Neuronal stem cell (in vitro differentiated cells): ENCODE results near the gene BDKRB2.

ENCODE experiments used
- DNase-seq: peaks from one replicate; pipeline ENCODE4 v3.0.0-alpha.2; 2013; ENCODE audit warnings: low spot score
- H2AFZ ChIP-seq: one replicate; pipeline ENCODE4 v1.6.1; 2013; ENCODE audit warnings: mild to moderate bottlenecking, low read length, inconsistent platforms
- H2AK5ac ChIP-seq: 2 replicates; pipeline ENCODE4 v1.6.1; 2013; ENCODE audit warnings: low read depth, mild to moderate bottlenecking, inconsistent platforms, low read length, moderate library complexity, mixed read lengths
- H2BK120ac ChIP-seq: 2 replicates; pipeline ENCODE4 v1.6.1; 2013; ENCODE audit warnings: low read depth, mild to moderate bottlenecking, inconsistent platforms, low read length, moderate library complexity, mixed read lengths
- H2BK12ac ChIP-seq: one replicate; pipeline ENCODE4 v1.6.1; 2013; ENCODE audit warnings: low read length, inconsistent platforms
- H2BK15ac ChIP-seq: 2 replicates; pipeline ENCODE4 v1.6.1; 2013; ENCODE audit warnings: mild to moderate bottlenecking, low read length, inconsistent platforms, mixed read lengths
- H2BK5ac ChIP-seq: one replicate; pipeline ENCODE4 v1.6.1; 2013; ENCODE audit warnings: inconsistent platforms, mild to moderate bottlenecking, low read length, moderate library complexity
- H3K14ac ChIP-seq: one replicate; pipeline ENCODE4 v1.6.1; 2013; ENCODE audit warnings: low read length, inconsistent platforms
- H3K18ac ChIP-seq: 2 replicates; pipeline ENCODE4 v1.6.1; 2013; ENCODE audit warnings: low read length, inconsistent platforms
- H3K23ac ChIP-seq: 2 replicates; pipeline ENCODE4 v1.6.1; 2013; ENCODE audit warnings: low read depth, mild to moderate bottlenecking, mixed read lengths, low read length, inconsistent platforms; ENCODE audit not compliant: poor library complexity
- H3K27ac ChIP-seq: replicated peaks from 3 replicates; pipeline ENCODE4 v1.5.1; 2013; ENCODE audit warnings: low read length, inconsistent platforms
- H3K27me3 ChIP-seq, 3 experiments: 2 replicates each; pipeline ENCODE4 v1.6.1; 2013; ENCODE audit warnings: low read length in 3 of 3, mild to moderate bottlenecking in 2 of 3, inconsistent platforms in 1 of 3, low read depth in 1 of 3, mixed read lengths in 1 of 3, moderate library complexity in 1 of 3; ENCODE audit not compliant: control insufficient read depth in 3 of 3, insufficient read depth in 3 of 3
- H3K36me3 ChIP-seq, 2 donors: replicated peaks in 1 of 2; 2 replicates each; pipeline ENCODE4 v1.6.1; 2013; ENCODE audit warnings: low read length in 2 of 2; ENCODE audit not compliant: control insufficient read depth in 2 of 2, insufficient read depth in 2 of 2
- H3K4ac ChIP-seq: 2 replicates; pipeline ENCODE4 v1.6.1; 2013; ENCODE audit warnings: inconsistent platforms, mild to moderate bottlenecking, low read length, moderate library complexity
- H3K4me1 ChIP-seq, 2 donors: 1 replicate in 1 of 2; 2 replicates in 1 of 2; pipeline ENCODE4 v1.6.1; 2013; ENCODE audit warnings: low read length in 2 of 2, low read depth in 1 of 2; ENCODE audit not compliant: control insufficient read depth in 2 of 2, insufficient read depth in 1 of 2
- H3K4me2 ChIP-seq: one replicate; pipeline ENCODE4 v1.6.1; 2013; ENCODE audit warnings: mild to moderate bottlenecking, low read length, inconsistent platforms; ENCODE audit not compliant: insufficient read depth, poor library complexity, severe bottlenecking
- H3K4me3 ChIP-seq, 2 donors: 2 replicates each; pipeline ENCODE4 v1.5.1; 2013; ENCODE audit warnings: low read length in 2 of 2, mild to moderate bottlenecking in 2 of 2, inconsistent platforms in 1 of 2, moderate library complexity in 1 of 2
- H3K79me1 ChIP-seq: one replicate; pipeline ENCODE4 v1.6.1; 2013; ENCODE audit warnings: low read depth, mild to moderate bottlenecking, inconsistent platforms, low read length, moderate library complexity
- H3K9ac ChIP-seq: one replicate; pipeline ENCODE4 v1.6.1; 2013; ENCODE audit warnings: mild to moderate bottlenecking, low read depth, low read length, inconsistent platforms; ENCODE audit not compliant: poor library complexity
- H3K9me3 ChIP-seq, 2 donors: replicated peaks in 1 of 2; 2 replicates each; pipeline versions ENCODE3 to v1.6.1; 2013; ENCODE audit warnings: low read length in 2 of 2, mild to moderate bottlenecking in 2 of 2, inconsistent platforms in 1 of 2, low read depth in 1 of 2, mixed read lengths in 1 of 2, moderate library complexity in 1 of 2; ENCODE audit not compliant: control insufficient read depth in 2 of 2, insufficient read depth in 1 of 2
- H4K8ac ChIP-seq: one replicate; pipeline ENCODE4 v1.6.1; 2013; ENCODE audit warnings: low read depth, mild to moderate bottlenecking, inconsistent platforms, low read length, moderate library complexity
- H4K91ac ChIP-seq: one replicate; pipeline ENCODE4 v1.6.1; 2013; ENCODE audit warnings: low read length, low read depth, mild to moderate bottlenecking, inconsistent platforms; ENCODE audit not compliant: poor library complexity
- WGBS, 2 donors: extraction: QIAGEN DNeasy Blood & Tissue Kit; methylation state at CpG; one replicate each; pipeline ENCODE4 v1.1.7; 2013; ENCODE audit warnings: missing lambda C conversion rate in 2 of 2, mixed read lengths in 1 of 2; ENCODE audit not compliant: insufficient read length in 2 of 2, insufficient replicate concordance in 1 of 2; ENCODE audit errors: extremely low coverage in 2 of 2; 5-methylcytosine and 5-hydroxymethylcytosine counted together

Gene BDKRB2

DNA sequence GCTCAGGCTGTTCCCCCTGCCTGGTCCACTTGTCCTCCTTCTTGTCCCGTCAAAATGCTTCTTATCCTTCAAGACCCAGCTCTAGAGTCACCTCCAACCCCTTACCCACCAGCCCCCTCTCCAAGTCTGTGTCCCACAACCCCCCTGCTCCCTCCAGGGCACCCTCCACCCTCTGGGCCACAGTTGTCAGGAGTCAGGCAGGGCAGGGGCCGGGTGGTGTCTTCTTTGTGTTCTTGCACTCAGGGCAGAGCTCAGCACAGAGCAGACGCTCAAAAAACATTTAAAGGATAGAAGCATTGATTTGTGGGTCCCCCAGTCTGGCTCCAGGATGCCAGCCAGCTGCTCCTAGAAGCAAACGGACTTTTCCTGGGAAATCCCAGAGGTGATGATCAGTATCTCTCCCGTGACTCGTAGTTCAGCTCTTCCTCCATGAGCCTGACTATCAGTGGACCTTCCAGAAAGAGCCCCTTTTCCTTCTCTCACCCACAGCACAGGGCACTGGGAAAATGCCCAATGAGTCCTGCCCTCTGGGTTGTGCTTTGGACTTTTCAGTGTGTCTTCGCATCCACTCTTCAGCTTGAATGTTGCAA lies 34.1 kb downstream of the BDKRB2 start:
- no peak overlapping the region for H3K23ac ChIP-seq
- WGBS, 2 donors, result no CpG with 5 or more reads among the region's 7 CpGs
- no peak overlapping the region for H2AFZ ChIP-seq
- H3K14ac ChIP-seq, result no peak overlapping the region
- no peak overlapping the region for H3K4ac ChIP-seq
- H2AK5ac ChIP-seq, result no peak overlapping the region
- no peak overlapping the region for H3K9ac ChIP-seq
- no peak overlapping the region for H2BK15ac ChIP-seq
- H3K4me3 ChIP-seq, result no peak overlapping the region
- H2BK5ac ChIP-seq, result no peak overlapping the region
- H3K79me1 ChIP-seq, result no peaks in the 10 kb centered on the region
- no peak overlapping the region for H2BK12ac ChIP-seq
- no peak overlapping the region for H3K27ac ChIP-seq
- H3K4me1 ChIP-seq, result no peaks in the 10 kb centered on the region
- H3K36me3 ChIP-seq, result no peaks in the 10 kb centered on the region
- DNase-seq, result no peak
- H3K4me2 ChIP-seq, result no peak overlapping the region
- H3K9me3 ChIP-seq, result no peaks in the 10 kb centered on the region
- H3K27me3 ChIP-seq, result no peaks in the 10 kb centered on the region
- peak overlapping the region; percentile 33 for H3K18ac ChIP-seq
- H4K8ac ChIP-seq, result no peak overlapping the region
- no peak overlapping the region for H4K91ac ChIP-seq
- no peak overlapping the region for H2BK120ac ChIP-seq

DNA sequence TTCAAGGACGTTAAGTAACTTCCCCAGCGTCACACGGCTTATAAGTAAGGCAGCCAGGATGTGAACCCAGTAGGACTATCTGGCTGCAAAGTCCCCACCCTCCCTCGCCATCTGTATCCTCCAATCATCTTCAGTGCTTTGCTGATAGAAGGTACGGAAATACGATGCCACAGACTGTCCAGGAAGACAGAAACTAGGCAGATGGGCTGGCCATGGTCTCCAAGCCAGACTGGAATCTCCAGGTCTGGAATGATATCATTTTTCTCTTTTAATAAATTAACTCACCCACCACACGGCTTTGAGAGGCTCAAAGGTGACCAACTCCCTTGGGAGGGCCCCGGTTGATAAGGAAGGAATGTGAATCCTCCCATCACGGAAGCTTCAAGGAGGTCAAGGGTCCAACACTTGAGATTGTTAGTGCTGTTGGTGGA lies 35.1 kb downstream of the BDKRB2 start:
- Histone ChIP-seq H3K4ac (no peak overlapping the region), H3K27ac (no peak overlapping the region), H3K14ac (no peak overlapping the region), H3K4me2 (no peak overlapping the region), H2AK5ac (no peak overlapping the region), H3K36me3 (no peaks in the 10 kb centered on the region), H2BK15ac (no peak overlapping the region), H2BK5ac (peak overlapping the region; percentile 14), H4K91ac (no peak overlapping the region), H3K9me3 (no peaks in the 10 kb centered on the region), H2BK12ac (no peak overlapping the region), H2BK120ac (no peak overlapping the region), H4K8ac (no peak overlapping the region), H3K79me1 (no peaks in the 10 kb centered on the region), H2AFZ (no peak overlapping the region), H3K27me3 (no peaks in the 10 kb centered on the region), H3K9ac (no peak overlapping the region), H3K18ac (no peak overlapping the region), H3K23ac (no peak overlapping the region), H3K4me3 (no peak overlapping the region), H3K4me1 (no peaks in the 10 kb centered on the region)
- DNase-seq, result no peak
- no CpG with 5 or more reads among the region's 9 CpGs for WGBS, 2 donors

DNA sequence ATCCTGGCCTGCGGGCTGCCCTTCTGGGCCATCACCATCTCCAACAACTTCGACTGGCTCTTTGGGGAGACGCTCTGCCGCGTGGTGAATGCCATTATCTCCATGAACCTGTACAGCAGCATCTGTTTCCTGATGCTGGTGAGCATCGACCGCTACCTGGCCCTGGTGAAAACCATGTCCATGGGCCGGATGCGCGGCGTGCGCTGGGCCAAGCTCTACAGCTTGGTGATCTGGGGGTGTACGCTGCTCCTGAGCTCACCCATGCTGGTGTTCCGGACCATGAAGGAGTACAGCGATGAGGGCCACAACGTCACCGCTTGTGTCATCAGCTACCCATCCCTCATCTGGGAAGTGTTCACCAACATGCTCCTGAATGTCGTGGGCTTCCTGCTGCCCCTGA lies 36.0 kb downstream of the BDKRB2 start:
- H2BK12ac ChIP-seq, result no peak overlapping the region
- H3K27ac ChIP-seq, result no peak overlapping the region
- H2BK5ac ChIP-seq, result peak overlapping the region; percentile 14
- H3K4me2 ChIP-seq, result no peak overlapping the region
- no peaks in the 10 kb centered on the region for H3K79me1 ChIP-seq
- peak overlapping the region; percentile 71 for H3K23ac ChIP-seq
- H2AK5ac ChIP-seq, result peak overlapping the region; percentile 13
- H4K91ac ChIP-seq, result no peak overlapping the region
- WGBS, 2 donors, result no CpG with 5 or more reads among the region's 18 CpGs
- no peaks in the 10 kb centered on the region for H3K9me3 ChIP-seq
- no peaks in the 10 kb centered on the region for H3K27me3 ChIP-seq
- H3K4me1 ChIP-seq, result no peaks in the 10 kb centered on the region
- no peak overlapping the region for H3K18ac ChIP-seq
- peak overlapping the region; percentile 17 for H3K4ac ChIP-seq
- H3K9ac ChIP-seq, result peak overlapping the region; percentile 9
- DNase-seq, result no peak
- no peaks in the 10 kb centered on the region for H3K36me3 ChIP-seq
- no peak overlapping the region for H3K4me3 ChIP-seq
- no peak overlapping the region for H4K8ac ChIP-seq
- no peak overlapping the region for H2AFZ ChIP-seq
- no peak overlapping the region for H2BK15ac ChIP-seq
- peak overlapping the region; percentile 49 for H3K14ac ChIP-seq
- H2BK120ac ChIP-seq, result no peak overlapping the region

DNA sequence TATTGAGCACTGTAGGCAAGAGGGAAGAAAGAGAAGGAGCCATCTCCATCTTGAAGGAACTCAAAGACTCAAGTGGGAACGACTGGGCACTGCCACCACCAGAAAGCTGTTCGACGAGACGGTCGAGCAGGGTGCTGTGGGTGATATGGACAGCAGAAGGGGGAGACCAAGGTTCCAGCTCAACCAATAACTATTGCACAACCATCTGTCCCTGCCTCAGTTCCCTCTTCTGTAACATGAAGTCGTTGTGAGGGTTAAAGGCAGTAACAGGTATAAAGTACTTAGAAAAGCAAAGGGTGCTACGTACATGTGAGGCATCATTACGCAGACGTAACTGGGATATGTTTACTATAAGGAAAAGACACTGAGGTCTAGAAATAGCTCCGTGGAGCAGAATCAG lies 37.5 kb downstream of the BDKRB2 start:
- Histone ChIP-seq H2AK5ac (no peak overlapping the region), H2AFZ (no peak overlapping the region), H3K23ac (no peak overlapping the region), H2BK12ac (no peak overlapping the region), H4K91ac (no peak overlapping the region), H4K8ac (no peak overlapping the region), H2BK120ac (no peak overlapping the region), H3K4me2 (no peak overlapping the region), H3K4ac (no peak overlapping the region), H2BK15ac (no peak overlapping the region), H3K27me3 (no peaks in the 10 kb centered on the region), H3K9me3 (no peaks in the 10 kb centered on the region), H3K18ac (no peak overlapping the region), H3K4me1 (peaks cover 0 to 4% of the 10 kb centered on the region in 2 donors), H3K36me3 (no peaks in the 10 kb centered on the region), H3K14ac (no peak overlapping the region), H3K79me1 (no peaks in the 10 kb centered on the region), H2BK5ac (no peak overlapping the region), H3K9ac (no peak overlapping the region), H3K4me3 (no peak overlapping the region), H3K27ac (no peak overlapping the region)
- DNase-seq, result no peak
- WGBS, 2 donors, result no CpG with 5 or more reads among the region's 10 CpGs
